GM21529 (cell line): ENCODE results near the gene KRTAP12-4.
"Not testable (repeated sequence)": the region's sequence is repeated elsewhere in the genome, so short reads cannot be mapped to it uniquely, and the experiment has no call there.

Experiments
- ATAC-seq: cut with Tn5 transposase; IDR thresholded peaks from one replicate; pipeline ENCODE4 v1.9.1; 2021; ENCODE audit not compliant: unreplicated experiment

Gene KRTAP12-4

DNA sequence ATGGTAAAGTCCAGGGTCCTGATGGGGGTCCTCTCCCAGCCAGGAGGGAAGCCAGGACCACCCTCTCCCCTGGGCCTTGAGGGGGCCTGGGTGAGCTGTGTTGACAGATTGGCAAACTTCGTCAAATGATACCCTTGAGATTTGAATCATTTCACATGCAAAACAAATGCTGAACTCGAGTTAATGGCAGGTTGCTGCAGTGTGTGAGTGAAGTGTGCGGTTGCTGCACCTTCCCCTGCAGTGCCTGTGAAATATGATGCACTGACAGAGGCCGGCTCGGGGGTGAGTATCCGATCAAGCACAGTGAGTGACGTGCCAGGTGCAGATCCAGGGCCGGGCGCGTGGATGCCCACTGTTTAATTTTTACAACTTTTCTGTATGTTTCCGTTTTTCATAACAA is 33.2 kb upstream of the KRTAP12-4 start:
- ATAC-seq: no peak

DNA sequence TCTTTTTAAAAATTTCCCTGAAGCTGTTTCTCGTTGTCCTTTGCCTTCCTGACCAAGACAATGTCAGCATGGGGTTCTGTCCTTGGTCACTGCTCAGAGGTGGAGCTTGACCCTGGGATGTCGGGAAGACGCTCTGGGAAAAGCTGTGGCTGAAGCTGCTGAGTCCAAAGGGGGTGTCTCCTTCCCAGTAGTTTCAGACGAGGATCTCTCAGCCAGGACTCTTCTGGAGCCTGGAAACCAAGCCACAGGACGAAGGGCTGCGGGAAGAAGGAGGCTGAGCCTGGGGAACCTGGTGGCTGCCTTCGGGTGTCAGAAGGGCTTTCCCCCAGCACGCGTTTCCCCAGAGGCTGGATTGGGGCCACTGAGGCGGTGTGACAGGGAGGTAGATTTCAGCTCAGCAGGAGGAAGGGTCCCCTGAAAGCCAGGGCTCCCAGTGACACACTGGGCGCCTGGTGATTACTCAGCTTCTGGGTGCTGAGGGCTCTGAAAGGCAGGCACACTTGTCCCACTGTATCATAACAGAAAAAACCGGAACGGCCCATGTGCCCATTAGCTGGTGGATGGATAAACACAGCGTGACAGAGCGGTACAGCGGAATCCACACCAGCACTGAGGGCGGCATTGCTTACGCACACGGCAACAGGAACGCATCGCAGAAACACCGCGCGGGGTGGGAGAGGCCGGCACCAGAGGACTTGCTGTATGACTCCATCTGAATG is 32.5 kb upstream of the KRTAP12-4 start:
- no peak for ATAC-seq

DNA sequence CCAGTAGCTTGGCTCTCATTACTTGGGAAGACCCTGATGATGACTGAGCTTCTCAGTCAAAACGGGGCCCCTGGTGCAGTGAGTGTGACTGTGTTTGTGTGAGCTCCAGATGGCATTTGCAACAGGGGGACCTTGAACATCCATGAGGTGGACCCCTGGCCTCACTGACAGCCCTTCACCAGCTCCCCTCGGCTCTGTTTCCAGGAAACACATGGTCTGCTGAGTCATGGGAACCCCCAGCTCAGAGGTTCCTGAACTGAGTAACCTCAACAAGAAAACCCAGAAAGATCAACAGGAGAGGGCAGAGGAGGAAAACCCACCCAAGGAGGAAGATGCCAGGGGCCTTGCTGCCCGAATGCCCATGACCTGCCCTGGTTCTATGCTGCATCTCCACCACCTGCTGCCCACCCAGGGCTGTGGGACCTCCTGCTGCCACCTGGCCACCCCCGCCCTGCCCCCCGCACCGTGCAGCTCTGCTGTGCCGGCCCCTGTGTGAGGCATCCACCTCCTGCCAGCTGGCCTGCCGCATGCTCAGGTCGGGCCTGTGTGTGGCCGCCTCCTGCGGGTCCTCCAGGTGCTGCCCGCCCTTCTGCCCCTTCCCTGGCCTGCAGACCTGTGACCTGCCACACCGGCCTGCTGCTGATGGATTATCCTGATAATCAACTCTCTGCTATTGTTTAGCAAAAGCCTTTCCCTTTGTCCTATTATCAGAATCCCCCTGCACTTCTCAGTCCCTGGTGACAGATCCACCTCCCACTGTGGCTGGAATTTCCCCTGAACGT is 31.7 kb upstream of the KRTAP12-4 start:
- no peak for ATAC-seq

DNA sequence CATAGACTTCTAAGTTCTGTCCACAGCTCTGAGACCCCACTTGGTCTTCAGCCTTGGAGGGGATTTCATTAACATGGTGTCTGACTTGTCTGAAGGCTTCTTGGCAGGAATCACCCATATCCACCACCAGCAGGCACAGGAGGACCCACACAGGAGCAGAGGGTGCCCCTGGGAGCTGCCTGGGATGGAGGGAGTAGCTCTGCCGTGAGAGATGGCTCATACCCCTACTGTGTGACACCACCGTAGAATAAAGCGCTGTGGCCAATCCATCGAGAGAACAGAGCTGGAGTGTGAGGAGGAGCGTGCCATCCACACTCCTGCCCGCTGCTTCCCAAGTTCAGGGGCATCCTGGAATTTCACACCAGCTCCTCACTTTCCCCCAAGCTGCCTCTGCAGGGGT is 30.6 kb upstream of the KRTAP12-4 start:
- not testable (repeated sequence) for ATAC-seq

DNA sequence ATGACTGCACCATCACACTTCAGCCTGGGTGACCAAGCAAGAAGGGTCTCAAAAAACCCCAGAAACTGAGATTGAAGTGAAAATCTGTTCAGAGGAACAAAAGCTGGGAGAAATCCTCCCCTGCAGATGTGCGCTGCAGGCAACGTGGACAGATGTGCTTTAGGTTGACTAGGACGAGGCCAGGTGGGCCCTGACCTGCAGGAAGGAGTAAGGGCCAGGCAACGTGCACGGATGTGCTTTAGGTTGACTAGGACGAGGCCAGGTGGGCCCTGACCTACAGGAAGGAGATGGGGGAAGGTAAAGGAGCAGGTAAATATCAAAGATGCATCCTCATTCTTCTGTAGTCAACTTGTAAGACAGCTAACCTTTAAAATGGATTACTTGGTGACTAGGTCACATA is 30.0 kb upstream of the KRTAP12-4 start:
- ATAC-seq: no peak

- ATAC-seq: no peak
Observed at GRCh38 chr21:44684077-44684476, 29.6 kb upstream of the KRTAP12-4 start.

GRCh38 chr21:44682580-44683151 is 28.2 kb upstream of the KRTAP12-4 start:
- ATAC-seq: no peak

DNA sequence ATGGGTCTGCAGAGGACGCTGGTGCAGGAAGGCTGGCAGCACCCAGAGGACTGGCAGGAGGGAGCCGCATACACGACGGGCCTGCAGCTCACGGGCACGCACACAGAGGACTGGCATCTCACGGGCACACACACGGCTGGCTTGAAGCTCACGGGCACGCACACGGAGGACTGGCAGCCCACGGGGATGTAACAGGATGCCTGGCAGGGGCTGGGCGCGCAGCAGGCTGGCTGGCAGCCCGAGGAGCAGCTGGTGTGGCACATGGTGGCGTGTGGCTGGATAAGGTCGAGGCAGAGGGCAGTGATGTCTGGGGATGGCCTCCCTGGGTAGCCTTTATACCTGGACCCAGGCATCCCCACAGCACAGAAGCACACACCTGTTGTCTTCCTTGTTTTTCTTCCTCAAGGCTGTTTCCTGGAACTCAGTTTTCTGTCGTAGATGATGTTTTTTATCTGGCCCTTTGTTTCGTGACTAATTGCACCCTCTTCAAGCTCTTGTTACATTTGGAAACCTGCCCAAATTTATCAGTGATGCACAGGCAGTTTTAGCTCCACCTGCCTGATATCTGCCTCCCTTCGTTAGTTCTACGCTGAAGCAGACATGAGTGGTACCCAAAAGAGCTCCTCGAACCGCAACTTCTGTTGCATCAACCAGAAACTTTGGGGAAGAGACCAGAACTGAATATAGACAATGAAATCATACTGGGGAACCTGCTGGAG is 27.6 kb upstream of the KRTAP12-4 start, which contains the start of gene KRTAP12-1:
TSS of gene KRTAP12-1 (minus strand) at position 303 of the 719 bp plus-strand sequence. CDS start at position 263, 40 bp downstream.
- no peak for ATAC-seq

GRCh38 chr21:44681152-44681551 is 26.7 kb upstream of the KRTAP12-4 start:
- ATAC-seq: no peak

DNA sequence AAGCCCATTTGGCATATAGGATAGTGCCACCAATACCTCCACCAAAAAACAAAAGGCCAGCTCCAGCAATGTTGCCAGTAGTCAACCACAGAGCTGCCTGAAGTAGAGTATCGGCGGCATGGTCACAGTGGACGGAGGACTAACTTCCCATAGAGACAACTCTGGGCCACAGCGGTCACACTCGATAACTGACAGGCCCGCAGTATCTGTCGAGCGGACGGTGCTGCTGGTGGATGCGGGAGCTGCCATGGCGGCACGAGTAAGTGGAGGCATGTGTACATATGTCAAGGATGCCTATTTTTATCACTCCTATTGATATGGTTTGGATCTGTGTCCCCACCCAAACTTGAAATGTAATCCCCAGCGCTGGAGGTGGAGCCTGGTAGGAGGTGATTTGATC is 23.4 kb upstream of the KRTAP12-4 start:
- ATAC-seq: no peak

DNA sequence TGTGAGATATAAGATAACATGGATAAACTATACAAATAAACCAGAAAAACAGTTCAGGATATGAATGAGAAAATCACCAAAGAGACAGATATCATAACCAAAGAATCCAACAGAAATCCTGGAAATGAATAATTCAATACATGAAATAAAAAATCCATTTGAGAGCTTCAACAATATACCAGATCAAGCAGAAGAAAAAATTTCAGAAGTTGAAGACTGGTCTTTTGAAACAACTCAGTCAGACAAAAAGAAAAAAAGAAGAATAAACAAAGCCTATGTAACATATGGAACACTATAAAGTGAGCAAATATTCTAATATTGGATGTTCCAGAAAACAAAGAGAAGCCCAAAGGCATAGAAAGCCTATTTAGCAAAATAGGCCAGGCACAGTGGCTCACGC is 17.5 kb upstream of the KRTAP12-4 start:
- no peak for ATAC-seq

GRCh38 chr21:44670642-44671432 is 16.4 kb upstream of the KRTAP12-4 start:
- no peak for ATAC-seq

DNA sequence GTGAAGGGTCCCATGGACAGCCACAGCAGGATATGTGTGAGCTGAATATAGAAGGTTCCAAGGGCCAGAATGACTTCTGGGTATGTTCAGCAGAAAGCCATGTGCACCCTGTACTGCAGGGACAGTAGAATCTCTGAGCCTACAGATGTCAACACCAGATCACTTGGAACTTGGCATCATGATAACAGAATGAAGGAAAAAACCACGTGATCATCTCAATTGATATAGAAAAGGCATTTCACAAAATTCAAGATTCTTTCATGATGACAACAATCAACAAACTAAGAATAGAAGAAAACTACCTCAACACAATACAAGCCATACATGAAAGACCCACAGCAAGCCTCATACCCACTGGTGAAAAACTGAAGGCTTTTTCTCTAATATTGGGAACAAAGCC is 13.2 kb upstream of the KRTAP12-4 start:
- no peak for ATAC-seq

DNA sequence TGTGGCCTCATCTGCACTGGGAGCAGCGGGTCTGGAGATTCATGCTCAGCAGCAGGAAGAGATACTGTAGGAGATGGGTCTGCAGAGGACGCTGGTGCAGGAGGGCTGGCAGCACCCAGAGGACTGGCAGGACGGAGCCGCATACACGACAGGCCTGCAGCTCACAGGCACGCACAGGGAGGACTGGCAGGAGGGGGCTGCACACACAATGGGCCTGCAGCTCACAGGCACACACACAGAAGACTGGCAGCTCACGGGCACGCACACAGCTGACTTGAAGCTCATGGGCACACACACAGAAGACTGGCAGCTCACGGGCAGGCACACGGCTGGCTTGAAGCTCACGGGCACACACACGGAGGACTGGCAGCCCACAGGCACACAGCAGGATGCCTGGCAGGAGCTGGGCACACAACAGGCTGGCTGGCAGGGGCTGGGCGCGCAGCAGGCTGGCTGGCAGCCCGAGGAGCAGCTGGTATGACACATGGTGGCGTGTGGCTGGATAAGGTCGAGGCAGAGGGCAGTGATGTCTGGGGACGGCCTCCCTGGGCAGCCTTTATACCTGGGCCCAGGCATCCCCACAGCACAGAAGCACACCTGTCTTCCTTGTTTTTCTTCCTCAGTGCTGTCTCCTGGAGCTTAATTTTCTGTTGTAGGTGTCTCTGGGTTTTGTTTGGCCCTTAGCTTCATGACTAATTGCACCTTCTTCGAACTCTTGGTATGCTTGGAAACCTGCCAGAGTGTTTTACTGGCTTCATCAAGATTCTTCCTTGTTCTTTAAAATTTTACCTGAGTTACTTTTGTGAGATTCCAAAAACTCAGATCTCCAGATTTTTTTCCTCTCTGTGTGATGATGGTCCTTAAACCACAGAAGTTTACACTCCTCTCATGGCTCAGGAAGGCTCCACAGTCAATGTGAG is 12.2 kb upstream of the KRTAP12-4 start, which contains the start of gene KRTAP12-2:
TSS of gene KRTAP12-2 (minus strand) at position 527 of the 920 bp plus-strand sequence. CDS start at position 486, 41 bp downstream.
- ATAC-seq: no peak

- no peak for ATAC-seq
Observed at GRCh38 chr21:44664691-44665090, 10.2 kb upstream of the KRTAP12-4 start.

GRCh38 chr21:44661567-44661966 is 7.1 kb upstream of the KRTAP12-4 start:
- not testable (repeated sequence) for ATAC-seq

DNA sequence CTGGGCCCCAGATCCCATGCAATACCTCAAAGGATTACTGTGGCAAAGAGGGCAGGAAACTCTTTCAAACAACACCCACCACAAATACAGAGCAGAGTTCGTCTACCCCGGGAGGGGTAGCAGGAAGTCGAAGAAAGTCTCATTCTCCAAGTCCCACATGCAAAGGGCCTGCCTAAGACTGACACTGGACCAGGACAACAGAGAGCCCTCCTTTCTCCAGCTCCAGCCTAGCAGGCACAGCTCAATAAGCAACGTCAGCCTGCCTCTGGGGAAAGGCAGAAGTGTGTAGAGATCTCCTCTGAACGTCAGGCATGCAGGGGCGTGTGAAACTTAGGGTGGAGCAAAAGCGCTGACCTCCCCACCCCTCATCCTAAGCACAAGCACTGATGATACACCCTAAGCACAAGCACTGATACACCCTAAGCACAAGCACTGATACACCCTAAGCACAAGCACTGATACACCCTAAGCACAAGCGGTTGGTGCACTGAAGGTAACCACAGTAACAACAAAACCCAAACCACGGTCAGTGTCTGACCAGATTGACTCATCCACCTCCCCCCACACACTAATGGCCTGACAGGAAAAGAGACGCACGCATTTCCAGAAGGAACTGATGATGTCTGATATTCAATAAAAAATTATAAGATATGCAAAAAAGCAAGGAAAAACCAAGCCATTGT is 4.6 kb upstream of the KRTAP12-4 start:
- no peak for ATAC-seq

DNA sequence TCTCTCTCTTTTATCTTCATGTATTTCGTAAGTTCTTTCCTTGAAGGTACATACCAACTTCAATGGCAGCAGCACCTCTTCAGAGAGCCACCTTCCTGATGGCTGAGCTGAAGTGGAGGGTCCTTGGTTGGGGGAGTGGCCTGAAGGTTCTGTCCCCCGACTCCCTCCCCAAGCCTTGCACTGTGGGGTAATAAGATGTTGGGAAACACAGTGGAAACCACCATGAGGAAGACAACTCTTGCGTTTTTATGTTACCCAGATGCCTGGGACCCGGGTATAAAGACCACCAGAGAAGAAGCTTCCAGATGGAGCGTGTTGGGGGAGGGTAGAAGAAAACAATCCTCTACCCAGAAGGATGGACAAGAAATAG is 4.1 kb upstream of the KRTAP12-4 start:
- no peak for ATAC-seq
